Amniotic epithelial cell (primary cell): ENCODE results near the gene TESK2.

ENCODE experiments used
- DNase-seq: peaks from one replicate; pipeline ENCODE4 v3.0.0-alpha.2; 2010; ENCODE audit warnings: low read depth

TESK2 gene

GRCh38 chr1:45375104-45376090 lies 115.6 kb downstream of the TESK2 start:
- DNase-seq = no peak

DNA sequence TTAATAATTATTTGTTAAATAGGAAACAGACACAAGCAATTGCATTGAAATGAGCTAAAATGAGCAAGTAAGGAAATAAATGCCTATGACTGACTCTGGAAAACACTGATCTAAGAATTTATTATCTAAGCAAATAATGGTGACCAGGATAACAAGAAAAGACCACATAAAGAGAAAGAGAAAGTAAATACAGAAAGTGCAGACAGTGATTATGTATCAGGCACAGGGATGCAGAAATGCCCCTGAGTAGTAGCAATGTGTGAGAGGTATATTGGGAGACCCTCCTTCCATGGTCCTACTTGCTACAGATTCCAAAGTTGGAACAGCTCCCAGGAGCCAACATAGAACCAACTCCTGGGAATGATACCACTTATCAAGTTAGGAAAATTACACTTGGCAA lies 117.4 kb downstream of the TESK2 start:
- DNase-seq = no peak

DNA sequence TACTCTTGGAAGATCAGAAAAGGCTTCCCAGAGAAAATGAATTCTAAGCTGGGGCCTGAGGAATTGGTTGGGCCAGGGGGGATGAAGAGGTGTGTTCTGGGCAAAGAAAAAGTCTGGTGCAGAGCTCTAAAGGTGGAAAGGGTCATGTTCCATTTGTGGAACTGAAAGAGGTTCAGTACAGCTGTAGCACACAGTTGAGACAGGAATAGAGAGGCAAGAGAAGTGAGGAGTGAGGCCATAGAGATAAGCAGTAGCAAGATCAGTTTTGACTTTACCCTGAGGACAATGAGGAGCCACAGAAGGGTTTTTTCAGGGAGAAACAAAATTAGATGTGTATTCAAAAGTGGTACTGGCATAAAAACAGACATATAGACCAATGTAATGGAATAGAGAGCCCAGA lies 120.4 kb downstream of the TESK2 start:
- DNase-seq = no peak

DNA sequence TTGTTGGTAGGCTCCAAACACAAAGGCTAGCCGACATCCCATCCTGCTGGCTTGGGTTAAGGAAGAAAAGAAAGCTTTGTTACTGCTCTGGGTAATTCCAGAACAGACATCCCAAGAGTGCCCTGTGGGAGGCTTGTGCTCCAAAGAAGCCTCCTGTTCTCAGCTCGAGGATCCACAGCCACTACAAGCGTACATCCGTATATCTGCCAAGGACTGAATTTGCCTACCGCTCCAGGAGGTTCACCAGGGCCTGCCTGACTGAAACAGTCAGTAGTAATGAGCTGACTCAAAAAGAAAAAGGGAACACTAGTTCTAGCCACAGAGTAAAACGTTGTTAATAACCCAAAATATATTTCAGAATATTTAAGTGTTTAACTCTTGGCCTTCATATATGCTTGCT lies 125.9 kb downstream of the TESK2 start:
- no peak for DNase-seq

DNA sequence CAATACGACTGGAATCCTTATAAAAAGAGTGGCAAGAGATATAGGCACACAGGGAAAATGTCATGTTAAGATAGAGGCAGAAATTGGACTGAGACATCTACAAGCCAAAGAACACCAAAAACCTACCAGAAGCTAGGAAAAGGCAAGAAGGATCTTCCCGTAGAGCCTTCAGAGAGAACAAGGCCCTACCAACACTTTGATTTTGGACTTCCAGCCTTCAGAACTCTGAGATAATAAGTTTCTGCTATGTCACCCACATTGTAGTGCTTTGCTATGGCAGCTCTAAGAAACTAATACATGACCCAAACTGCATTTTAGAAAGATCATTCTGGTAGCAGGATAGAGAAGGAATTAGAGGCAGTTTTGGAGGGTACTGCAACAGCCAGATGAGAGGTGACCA lies 126.7 kb downstream of the TESK2 start:
- DNase-seq = no peak

DNA sequence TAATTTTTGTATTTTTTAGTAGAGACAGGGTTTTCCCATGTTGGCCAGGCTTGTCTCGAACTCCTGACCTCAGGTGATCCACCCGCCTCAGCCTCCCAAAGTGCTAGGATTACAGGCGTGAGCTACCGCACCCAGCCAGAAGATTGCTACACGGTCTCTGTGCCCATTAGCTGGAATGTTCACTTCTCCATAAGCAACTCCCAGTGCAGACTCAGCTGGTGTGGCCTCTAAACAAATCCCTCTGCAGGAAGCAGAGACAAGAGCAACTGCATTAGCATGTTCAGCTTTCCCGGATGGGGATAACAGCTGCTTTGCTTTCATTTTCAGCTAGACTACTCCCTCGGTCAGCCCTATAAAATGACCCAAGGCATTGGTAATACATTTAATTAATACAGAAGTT lies 130.0 kb downstream of the TESK2 start:
- peak; percentile 87 for DNase-seq

GRCh38 chr1:45359882-45360513 lies 131.0 kb downstream of the TESK2 start:
- DNase-seq = peak; percentile 65

GRCh38 chr1:45356186-45356585 lies 134.8 kb downstream of the TESK2 start:
- DNase-seq = no peak

DNA sequence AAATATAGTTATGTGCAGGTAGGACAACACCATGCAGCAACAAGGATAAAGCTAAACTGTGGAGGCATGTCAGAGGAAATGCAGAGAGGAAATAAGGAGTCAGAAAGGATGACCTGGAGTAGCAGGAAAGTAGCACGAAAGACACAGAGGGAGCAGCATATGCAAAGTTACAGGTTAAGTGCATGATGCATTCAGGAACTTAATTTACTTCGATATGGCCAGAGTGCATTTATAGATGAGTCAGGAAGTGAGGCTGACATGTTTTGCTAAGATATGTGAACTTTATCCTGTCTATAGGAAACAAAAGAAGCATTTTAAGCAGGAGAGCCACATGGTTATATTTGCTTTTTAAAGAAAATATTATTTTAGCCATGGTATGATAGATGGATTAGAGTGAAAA lies 135.3 kb downstream of the TESK2 start:
- DNase-seq = no peak

DNA sequence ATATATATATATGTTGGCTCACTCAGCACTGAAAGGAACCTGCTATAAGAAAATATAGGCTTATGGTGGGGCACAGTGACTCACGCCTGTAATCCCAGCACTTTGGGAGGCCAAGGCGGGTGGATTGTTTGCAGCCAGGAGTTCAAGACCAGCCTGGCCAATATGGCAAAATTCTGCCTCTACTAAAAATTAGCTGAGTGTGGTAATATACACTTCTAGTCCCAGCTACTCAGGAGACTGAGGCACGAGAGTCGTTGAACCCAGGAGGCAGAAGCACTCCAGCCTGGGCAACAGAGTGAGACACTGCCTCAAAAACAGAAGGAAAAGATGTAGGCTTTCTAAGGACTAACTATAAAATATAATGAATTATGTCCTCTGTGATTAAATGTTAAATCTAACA lies 136.1 kb downstream of the TESK2 start:
- DNase-seq = no peak

GRCh38 chr1:45353685-45354084 lies 137.3 kb downstream of the TESK2 start:
- no peak for DNase-seq

DNA sequence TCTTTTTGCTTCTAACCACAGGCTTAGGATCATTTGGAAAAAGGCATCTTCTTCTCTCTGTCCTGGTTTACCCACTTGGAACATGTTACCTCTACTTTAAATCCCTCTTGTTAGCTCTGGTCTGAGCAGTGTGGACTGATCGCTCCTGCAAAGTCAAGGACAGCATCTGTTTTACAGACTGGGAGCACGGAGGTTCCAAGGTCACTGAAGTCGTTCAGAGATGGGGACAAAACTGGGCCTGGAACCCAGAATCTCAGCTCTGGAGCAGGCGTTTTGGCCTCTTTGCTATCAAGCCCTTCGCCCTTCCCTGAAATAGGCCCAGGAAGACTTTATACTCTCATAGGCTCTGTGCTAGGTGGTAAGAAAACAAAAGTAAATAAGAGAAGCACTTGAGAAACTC lies 139.5 kb downstream of the TESK2 start:
- DNase-seq = no peak

GRCh38 chr1:45348966-45349677 lies 141.8 kb downstream of the TESK2 start:
- DNase-seq = no peak

- no peak for DNase-seq
These were observed 142.4 kb downstream of the TESK2 start for GRCh38 chr1:45348609-45348965.

DNA sequence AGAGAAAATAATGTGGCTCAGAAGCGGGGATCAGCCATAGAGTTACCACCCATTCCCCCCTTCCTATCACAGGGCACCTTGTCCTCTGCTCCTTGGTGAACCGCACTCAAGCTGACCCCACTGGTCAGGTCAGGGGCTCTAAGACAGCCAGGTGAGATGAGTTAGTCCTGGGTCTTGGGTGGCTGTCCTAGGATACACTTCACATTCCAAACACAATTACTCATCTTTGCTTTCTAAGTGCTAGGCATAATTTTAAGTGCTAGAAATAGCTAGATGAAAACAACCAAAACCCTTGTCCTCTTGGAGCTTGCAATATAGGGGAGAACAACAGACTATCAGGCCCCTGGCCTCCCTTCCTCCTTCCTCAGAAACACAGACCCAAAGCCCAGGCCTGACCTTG lies 142.9 kb downstream of the TESK2 start:
- peak; percentile 22 for DNase-seq

GRCh38 chr1:45346473-45346872 lies 144.5 kb downstream of the TESK2 start:
- DNase-seq = no peak

DNA sequence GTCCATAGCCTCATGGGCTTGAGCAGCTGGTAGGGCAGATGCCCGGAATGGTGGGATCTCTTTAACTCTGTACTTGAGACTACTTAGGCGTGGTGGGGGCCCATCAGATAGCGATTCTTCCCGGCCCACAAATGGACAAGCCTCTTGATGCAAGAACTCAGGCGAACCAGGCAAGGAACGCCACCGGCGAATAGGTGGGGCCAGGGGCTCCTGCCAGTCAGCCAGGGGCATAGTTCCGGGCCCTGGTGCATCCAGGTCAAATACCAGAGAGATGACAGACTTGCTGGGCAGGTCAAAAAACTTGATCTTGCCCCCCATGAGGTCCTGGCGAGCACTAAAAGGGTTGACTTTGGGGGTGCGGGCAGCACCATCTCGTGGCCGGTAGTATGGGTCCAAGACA lies 145.9 kb downstream of the TESK2 start:
- no peak for DNase-seq

- no peak for DNase-seq
These were observed 146.5 kb downstream of the TESK2 start for GRCh38 chr1:45344499-45344898.

- DNase-seq = no peak
These were observed 150.0 kb downstream of the TESK2 start for GRCh38 chr1:45340816-45341466.

- DNase-seq = peak; percentile 87
These were observed 151.0 kb downstream of the TESK2 start, which contains the start of the genes MUTYH and TOE1 for GRCh38 chr1:45339789-45340558. Gene MUTYH (minus strand): TSS chr1:45340440. CDS start chr1:45334505, 5,935 bp downstream. Gene TOE1 (plus strand): TSS chr1:45340170. CDS start chr1:45340253, 83 bp downstream.

- DNase-seq = peak; percentile 55
These were observed 153.2 kb downstream of the TESK2 start for GRCh38 chr1:45337630-45338325.
